HEK293T (cell line): ENCODE data around the gene MORN1.

Source experiments
- CTCF ChIA-PET: fragments of 350-600 bp; formaldehyde crosslinking; extraction: SDS; loops from one replicate; lab custom pipeline; 2021; ENCODE audit warnings: antibody characterized with exemption, inconsistent platforms; lab: Yijun Ruan, JAX
- POLR2A ChIA-PET: fragments of 350-600 bp; formaldehyde crosslinking; extraction: SDS; loops from one replicate; lab custom pipeline; 2020; ENCODE audit warnings: antibody characterized with exemption, inconsistent platforms; lab: Yijun Ruan, JAX
- DNase-seq: peaks from one replicate; pipeline ENCODE4 v3.0.0; 2012; ENCODE audit warnings: mixed read lengths; ENCODE audit errors: extremely low spot score
- ARNT ChIP-seq: fragments of 450-650 bp; IDR thresholded peaks from 2 replicates; pipeline ENCODE4 v1.6.1; 2017; ENCODE audit warnings: mild to moderate bottlenecking
- BHLHE40 ChIP-seq: fragments of 450-650 bp; IDR thresholded peaks from 2 replicates; pipeline ENCODE4 v1.6.1; 2016; ENCODE audit warnings: mild to moderate bottlenecking, moderate library complexity, borderline replicate concordance
- CTBP1 ChIP-seq: fragments of 450-650 bp; IDR thresholded peaks from 2 replicates; pipeline ENCODE4 v1.6.1; 2016; ENCODE audit warnings: borderline replicate concordance
- ELF4 ChIP-seq: fragments of 450-650 bp; IDR thresholded peaks from 2 replicates; pipeline ENCODE4 v1.6.1; 2017; ENCODE audit warnings: antibody characterized with exemption
- FOXA1 ChIP-seq: fragments of 450-650 bp; IDR thresholded peaks from 2 replicates; pipeline ENCODE4 v1.6.1; 2016; ENCODE audit warnings: mild to moderate bottlenecking
- FOXK2 ChIP-seq: fragments of 450-650 bp; IDR thresholded peaks from 2 replicates; pipeline ENCODE4 v1.6.1; 2016; ENCODE audit warnings: mild to moderate bottlenecking
- FOXM1 ChIP-seq: fragments of 450-650 bp; IDR thresholded peaks from 2 replicates; pipeline ENCODE4 v1.6.1; 2017; ENCODE audit warnings: mild to moderate bottlenecking, borderline replicate concordance
- HDGF ChIP-seq: fragments of 450-650 bp; IDR thresholded peaks from 2 replicates; pipeline ENCODE4 v1.6.1; 2017; ENCODE audit warnings: antibody characterized with exemption, borderline replicate concordance
- L3MBTL2 ChIP-seq: fragments of 450-650 bp; conservative IDR thresholded peaks from 2 replicates; pipeline ENCODE4 v1.6.1; 2016; ENCODE audit warnings: mild to moderate bottlenecking
- LEF1 ChIP-seq: fragments of 450-650 bp; IDR thresholded peaks from 2 replicates; pipeline ENCODE4 v1.6.1; 2017; ENCODE audit warnings: mild to moderate bottlenecking, borderline replicate concordance
- NFRKB ChIP-seq: fragments of 450-650 bp; IDR thresholded peaks from 2 replicates; pipeline ENCODE4 v1.6.1; 2016; ENCODE audit warnings: mild to moderate bottlenecking, moderate library complexity
- SP1 ChIP-seq: fragments of 450-650 bp; IDR thresholded peaks from 2 replicates; pipeline ENCODE4 v1.6.1; 2017
- SUZ12 ChIP-seq: fragments of 450-650 bp; IDR thresholded peaks from 2 replicates; pipeline ENCODE4 v1.6.1; 2016; ENCODE audit warnings: mild to moderate bottlenecking
- TARDBP ChIP-seq: fragments of 450-650 bp; IDR thresholded peaks from 2 replicates; pipeline ENCODE4 v1.6.1; 2016
- ZNF384 ChIP-seq: fragments of 450-650 bp; IDR thresholded peaks from 2 replicates; pipeline ENCODE4 v1.6.1; 2016
- TF ChIP-seq, protein P1 (sequence below): fragments of 450-650 bp; IDR thresholded peaks from 2 replicates; pipeline ENCODE4 v1.6.1; 2016

The MORN1 gene

DNA sequence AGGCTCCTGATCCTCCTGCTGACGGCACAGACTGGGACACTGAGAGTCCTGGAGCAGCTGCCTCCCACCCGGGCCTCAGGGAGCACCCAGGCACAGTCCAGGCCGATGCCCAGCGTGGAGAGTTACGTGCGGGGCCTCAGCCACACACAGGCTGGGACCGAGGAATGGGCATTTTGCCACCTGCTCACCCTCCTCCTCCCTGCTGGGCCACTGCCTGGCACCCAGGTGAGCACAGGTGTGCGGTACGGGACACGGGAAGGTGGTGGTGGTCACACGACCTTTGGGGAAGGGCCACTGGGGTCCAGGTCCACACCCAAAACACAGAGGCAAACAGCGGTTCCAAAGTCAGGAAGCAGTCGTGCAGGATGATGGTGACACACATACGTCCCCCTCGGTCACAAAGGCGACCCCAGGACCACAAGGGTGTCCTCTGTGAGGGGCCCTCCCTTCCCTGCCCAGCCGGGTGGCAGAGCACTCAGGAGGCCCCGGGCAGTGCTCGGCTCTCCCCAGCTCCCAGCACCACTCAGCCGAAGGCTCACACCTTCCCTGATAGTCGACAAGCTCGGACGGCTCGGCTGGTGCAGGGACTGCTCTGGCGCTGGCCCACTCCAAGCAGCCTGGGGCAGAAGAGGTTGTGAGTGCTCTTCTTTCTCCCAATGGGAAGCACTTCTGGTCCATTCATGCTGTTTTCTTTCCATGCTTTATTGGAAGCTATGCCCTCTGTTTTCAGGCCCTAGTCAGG is 14.3 kb downstream of the MORN1 start:
- TF ChIP-seq L3MBTL2: no peak
- TF ChIP-seq FOXA1: no peak
- no peak for TF ChIP-seq NFRKB
- TF ChIP-seq BHLHE40: no peak
- no peak for TF ChIP-seq LEF1
- no peak for TF ChIP-seq ZNF384
- TF ChIP-seq FOXM1: no peak
- no peak for TF ChIP-seq ARNT
- no peak for TF ChIP-seq FOXK2
- TF ChIP-seq, protein P1, sequence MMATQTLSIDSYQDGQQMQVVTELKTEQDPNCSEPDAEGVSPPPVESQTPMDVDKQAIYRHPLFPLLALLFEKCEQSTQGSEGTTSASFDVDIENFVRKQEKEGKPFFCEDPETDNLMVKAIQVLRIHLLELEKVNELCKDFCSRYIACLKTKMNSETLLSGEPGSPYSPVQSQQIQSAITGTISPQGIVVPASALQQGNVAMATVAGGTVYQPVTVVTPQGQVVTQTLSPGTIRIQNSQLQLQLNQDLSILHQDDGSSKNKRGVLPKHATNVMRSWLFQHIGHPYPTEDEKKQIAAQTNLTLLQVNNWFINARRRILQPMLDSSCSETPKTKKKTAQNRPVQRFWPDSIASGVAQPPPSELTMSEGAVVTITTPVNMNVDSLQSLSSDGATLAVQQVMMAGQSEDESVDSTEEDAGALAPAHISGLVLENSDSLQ: no peak
- no peak for TF ChIP-seq SUZ12
- no peak for TF ChIP-seq CTBP1
- no peak for TF ChIP-seq HDGF
- no peak for DNase-seq
- POLR2A ChIA-PET: no interaction called here
- CTCF ChIA-PET: no interaction called here

DNA sequence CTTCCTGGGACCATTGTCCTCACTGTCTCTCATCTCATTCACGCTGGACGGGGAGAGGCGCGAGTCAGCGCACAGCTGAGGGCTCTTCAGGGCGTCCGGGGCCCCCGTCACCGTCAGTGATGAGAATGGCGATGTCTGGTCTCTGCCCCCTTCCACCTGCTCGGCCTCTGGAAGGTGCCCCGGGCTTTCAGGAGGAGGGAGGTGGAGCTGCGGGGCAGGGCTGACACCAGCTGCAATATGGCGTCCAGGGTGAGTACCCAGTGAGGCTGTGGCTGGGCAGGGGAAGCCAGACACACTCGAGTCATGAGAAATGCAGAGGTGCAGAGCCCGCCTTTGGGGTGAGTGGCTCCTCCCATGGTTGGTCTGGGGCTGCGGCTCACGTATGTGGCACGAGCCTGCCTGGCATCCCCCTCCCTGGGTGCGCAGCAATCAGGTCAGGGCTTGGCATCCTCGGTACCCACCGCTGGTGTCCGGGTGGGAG is 15.1 kb downstream of the MORN1 start:
- no peak for DNase-seq
- CTCF ChIA-PET: no interaction called here
- TF ChIP-seq, protein P1: no peak
- POLR2A ChIA-PET: no interaction called here

DNA sequence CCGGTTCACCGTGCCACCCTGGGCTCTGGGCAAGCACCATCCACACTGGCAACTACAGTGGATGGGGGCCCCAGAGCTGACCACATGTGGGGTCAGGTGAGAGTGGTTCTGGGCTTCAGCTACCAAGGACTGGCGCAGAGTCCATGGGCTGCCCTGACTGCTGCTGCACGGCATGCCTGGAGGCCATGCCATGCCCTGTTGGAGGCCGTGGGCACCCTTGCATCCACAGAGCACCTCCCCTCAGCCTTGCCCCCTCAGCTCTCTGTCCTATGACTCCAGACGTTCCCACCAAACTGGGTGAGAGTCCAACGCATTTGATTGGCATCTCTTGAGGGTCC is 15.5 kb downstream of the MORN1 start:
- POLR2A ChIA-PET: no interaction called here
- CTCF ChIA-PET: interaction anchor here (1.0 kb wide), 2 partner anchors 64 to 181 kb away, joined by 3 to 5 read pairs; partner anchors contain the start of gene FAAP20
- DNase-seq: no peak
- TF ChIP-seq SUZ12 (no peak), ELF4 (no peak), L3MBTL2 (no peak), HDGF (no peak), SP1 (no peak), ARNT (no peak), NFRKB (no peak), FOXK2 (no peak), ZNF384 (no peak)
- TF ChIP-seq, protein P1: no peak

DNA sequence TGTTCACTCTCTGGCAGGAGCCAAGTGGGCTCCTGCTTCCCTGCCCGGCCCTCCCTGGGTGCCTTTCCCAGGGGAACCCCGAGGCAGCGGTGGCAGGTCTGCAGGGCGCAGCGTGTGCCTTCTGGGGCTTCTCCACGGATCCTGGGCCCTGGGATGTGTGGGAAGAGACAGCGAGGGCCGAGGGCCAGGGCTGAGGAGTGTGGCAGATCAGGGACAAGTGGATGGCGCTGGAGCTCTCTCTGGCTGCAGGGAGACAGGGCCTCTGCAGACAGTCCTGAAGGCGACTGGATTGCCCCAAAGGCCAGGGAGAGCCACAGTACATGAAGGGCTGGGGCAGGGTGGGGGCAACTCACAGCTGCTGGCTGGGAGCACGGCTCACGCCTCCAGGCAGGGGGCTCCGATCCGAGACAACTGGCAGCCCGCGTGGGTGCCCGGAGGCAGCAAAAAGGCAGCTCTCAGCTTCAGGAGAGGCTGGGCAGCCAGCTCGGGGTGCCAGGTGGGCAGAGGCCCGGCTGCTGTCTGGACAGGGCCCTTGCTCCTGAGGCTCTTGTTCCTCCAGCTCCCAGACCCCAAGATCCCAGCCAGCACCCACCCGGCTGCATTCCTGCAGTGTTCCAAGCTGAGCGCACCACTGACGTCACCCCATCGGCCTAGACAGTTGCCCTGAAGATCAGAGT is 16.0 kb downstream of the MORN1 start:
- no peak for DNase-seq
- ChIA-PET CTCF (interaction anchor here (1.0 kb wide), 2 partner anchors 64 to 180 kb away, joined by 3 to 5 read pairs; partner anchors contain the start of gene FAAP20), POLR2A (no interaction called here)
- no peak for TF ChIP-seq CTBP1
- no peak for TF ChIP-seq FOXA1
- TF ChIP-seq SP1: no peak
- no peak for TF ChIP-seq LEF1
- TF ChIP-seq FOXK2: no peak
- TF ChIP-seq SUZ12: no peak
- no peak for TF ChIP-seq FOXM1
- no peak for TF ChIP-seq HDGF
- TF ChIP-seq TARDBP: no peak
- TF ChIP-seq ZNF384: no peak
- TF ChIP-seq L3MBTL2: no peak
- no peak for TF ChIP-seq NFRKB
- no peak for TF ChIP-seq BHLHE40
- TF ChIP-seq, protein P1: no peak
- TF ChIP-seq ELF4: no peak
- TF ChIP-seq ARNT: no peak

DNA sequence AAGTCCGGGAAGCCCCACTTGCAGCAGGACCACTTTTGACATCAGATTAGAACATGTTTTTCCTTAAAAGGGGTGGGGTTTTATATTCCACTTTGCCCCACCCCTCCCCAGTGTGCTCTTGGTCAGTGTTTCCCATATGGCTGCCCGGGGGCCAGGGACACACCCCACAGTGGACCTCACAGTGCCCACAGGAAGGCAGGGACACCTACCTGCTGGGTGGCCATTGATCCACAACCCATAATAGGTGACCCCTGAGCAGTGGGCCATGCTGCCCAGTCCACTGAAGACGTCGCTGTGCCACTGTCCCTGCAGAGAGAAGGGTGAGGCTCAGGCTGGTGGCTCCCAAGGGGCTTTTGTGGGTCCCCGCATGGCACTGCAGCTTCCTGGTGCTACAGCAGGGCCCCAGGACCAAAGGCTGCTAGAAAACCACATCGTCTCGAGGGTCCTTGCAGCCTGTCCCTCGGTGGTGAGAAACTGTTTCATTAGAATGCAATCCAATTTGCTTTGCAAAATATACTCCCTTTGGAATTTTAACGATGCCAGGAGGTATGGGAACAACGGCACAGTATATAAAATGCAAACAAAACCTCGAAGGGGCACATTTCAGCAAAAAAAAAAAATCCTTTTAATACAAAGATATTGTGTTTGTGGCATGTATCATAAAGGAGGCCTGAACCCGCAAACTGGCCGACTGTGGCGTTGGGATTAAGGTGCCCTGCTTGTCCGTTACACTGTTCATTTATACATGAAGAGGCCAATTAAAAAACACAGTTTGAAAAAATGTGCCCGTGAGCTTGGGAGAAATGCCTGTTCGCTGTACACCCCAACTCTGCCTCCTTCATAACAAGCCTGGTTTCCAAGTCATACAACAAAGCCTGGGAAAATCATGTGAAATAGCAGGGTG is 16.9 kb downstream of the MORN1 start:
- POLR2A ChIA-PET: no interaction called here
- CTCF ChIA-PET: interaction anchor here (1.0 kb wide), 2 partner anchors 63 to 179 kb away, joined by 3 to 5 read pairs; partner anchors contain the start of gene FAAP20
- DNase-seq: no peak
- TF ChIP-seq FOXK2 (no peak), TARDBP (no peak), CTBP1 (no peak), ELF4 (no peak), NFRKB (no peak), FOXA1 (no peak), SUZ12 (no peak), LEF1 (no peak), L3MBTL2 (no peak), ARNT (no peak), SP1 (no peak), ZNF384 (no peak), HDGF (no peak), FOXM1 (no peak), BHLHE40 (no peak)
- TF ChIP-seq, protein P1: no peak
